Adrenal gland (tissue), 5 donors: Measurements from ENCODE around the gene UGT1A6.

ENCODE experiments used
- CTCF ChIP-seq, 6 experiments: fragments of 450-650 bp in 4 of 6; fragments of 200-600 bp in 2 of 6; sonication (generic) in 1 of 6; IDR thresholded peaks; 1 replicate in 5 of 6; 2 replicates in 1 of 6; pipeline versions ENCODE4 v1.5.1 to v1.8.0; 2016 to 2021; ENCODE audit warnings: antibody characterized with exemption in 6 of 6, mild to moderate bottlenecking in 2 of 6, moderate library complexity in 1 of 6
- POLR2A ChIP-seq, 2 donors: fragments of 450-650 bp; IDR thresholded peaks; one replicate each; pipeline ENCODE4 v1.6.1; 2017; ENCODE audit warnings: antibody characterized with exemption in 2 of 2, mild to moderate bottlenecking in 2 of 2, moderate library complexity in 1 of 2
- donor health status: DM: no; HTN: no; CAD: no.

GRCh38 chr2:233676046-233676445, 16.6 kb upstream of the UGT1A6 start:
- no peak for TF ChIP-seq CTCF (IDR thresholded peaks at IDR 0.05)
- TF ChIP-seq POLR2A (IDR thresholded peaks at IDR 0.05): no peak
